NCI-H510A (cell line): Measurements from ENCODE around the gene ARHGDIB.

Experiments used
- DNase-seq: peaks from one replicate; lab custom pipeline; 2025; lab: John Stamatoyannopoulos, UW

The ARHGDIB gene

GRCh38 chr12:14961466-14962152 lies at the start of gene ARHGDIB:
ARHGDIB (minus strand) TSS chr12:14961601; CDS start chr12:14950712, 10,889 bp downstream.
- no peak for DNase-seq

- no peak for DNase-seq
Measured at GRCh38 chr12:15011162-15011561, 49.8 kb upstream of the ARHGDIB start.

GRCh38 chr12:15007551-15007950 lies 46.1 kb upstream of the ARHGDIB start:
- no peak for DNase-seq

GRCh38 chr12:15005064-15005463 lies 43.7 kb upstream of the ARHGDIB start:
- no peak for DNase-seq

GRCh38 chr12:15004421-15004820 lies 43.0 kb upstream of the ARHGDIB start:
- no peak for DNase-seq

GRCh38 chr12:15001733-15002382 lies 40.5 kb upstream of the ARHGDIB start:
- no peak for DNase-seq

- no peak for DNase-seq
Measured at GRCh38 chr12:15000575-15000974, 39.2 kb upstream of the ARHGDIB start.

GRCh38 chr12:14999695-15000365 lies 38.4 kb upstream of the ARHGDIB start:
- no peak for DNase-seq

GRCh38 chr12:14999021-14999694 lies 37.8 kb upstream of the ARHGDIB start:
- no peak for DNase-seq

- DNase-seq = no peak
Measured at GRCh38 chr12:14997998-14998397, 36.6 kb upstream of the ARHGDIB start.

GRCh38 chr12:14995583-14996425 lies 34.4 kb upstream of the ARHGDIB start:
- no peak for DNase-seq

GRCh38 chr12:14994610-14995009 lies 33.2 kb upstream of the ARHGDIB start:
- DNase-seq = no peak

GRCh38 chr12:14993537-14994266 lies 32.3 kb upstream of the ARHGDIB start:
- DNase-seq = no peak

- DNase-seq = no peak
Measured at GRCh38 chr12:14993117-14993516, 31.7 kb upstream of the ARHGDIB start.

GRCh38 chr12:14992673-14993072 lies 31.3 kb upstream of the ARHGDIB start:
- no peak for DNase-seq

GRCh38 chr12:14991069-14991468 lies 29.7 kb upstream of the ARHGDIB start:
- no peak for DNase-seq

- DNase-seq = no peak
Measured at GRCh38 chr12:14989790-14990189, 28.4 kb upstream of the ARHGDIB start.

GRCh38 chr12:14988035-14988434 lies 26.6 kb upstream of the ARHGDIB start:
- DNase-seq = no peak

GRCh38 chr12:14986449-14986848 lies 25.0 kb upstream of the ARHGDIB start:
- DNase-seq = no peak

GRCh38 chr12:14984766-14985285 lies 23.4 kb upstream of the ARHGDIB start:
- DNase-seq = no peak

GRCh38 chr12:14984036-14984435 lies 22.6 kb upstream of the ARHGDIB start:
- no peak for DNase-seq
